Activated T-cell treated with anti-CD3 and anti-CD28 coated beads, Interleukin-2, amount 50 U/mL, for 72 hours (primary cell): ENCODE measurements around the gene TMEM121. TPM values are rescaled to one million over a fixed set of nuclear protein-coding genes. Genes with fewer than 3 reads are reported as not detected.

Experiments
- ATAC-seq, 2 donors: fragments of 150-1000 bp; cut with Tn5 transposase; replicated peaks in 1 of 2; 2 replicates each; pipeline ENCODE4 v1.10.0; 2021; ENCODE audit warnings: moderate library complexity in 2 of 2, mild to moderate bottlenecking in 1 of 2
- DNase-seq, 2 donors: peaks; one replicate each; pipeline ENCODE4 v3.0.0; 2021 to 2022; ENCODE audit warnings: mixed read lengths in 1 of 2
- H3K27ac Mint-ChIP-seq: one replicate; pipeline ENCODE4 v1.8.0; 2022; ENCODE audit warnings: mild to moderate bottlenecking, moderate library complexity, mixed read lengths
- H3K27me3 Mint-ChIP-seq: one replicate; pipeline ENCODE4 v1.8.0; 2022; ENCODE audit warnings: low read depth, mixed read lengths
- H3K36me3 Mint-ChIP-seq, 2 donors: one replicate each; pipeline ENCODE4 v1.8.0; 2022; ENCODE audit warnings: mixed read lengths in 2 of 2, mild to moderate bottlenecking in 1 of 2; ENCODE audit not compliant: insufficient read depth in 2 of 2
- H3K4me1 Mint-ChIP-seq: one replicate; pipeline ENCODE4 v1.8.0; 2022; ENCODE audit warnings: low read depth, mixed read lengths
- H3K4me3 Mint-ChIP-seq, 2 donors: one replicate each; pipeline ENCODE4 v1.8.0; 2022; ENCODE audit warnings: mild to moderate bottlenecking in 2 of 2, mixed read lengths in 2 of 2, moderate library complexity in 2 of 2
- H3K9me3 Mint-ChIP-seq, 2 donors: one replicate each; pipeline ENCODE4 v1.8.0; 2022; ENCODE audit warnings: mixed read lengths in 2 of 2
- total RNA-seq, 2 donors: library from RNA; stranded (reverse); gene quantifications; one replicate each; pipeline ENCODE4 v1.2.3, GENCODE V29; 2022

The TMEM121 gene
- total RNA-seq, 2 donors from 2014 or later = 6.3 to 7.9 TPM

DNA sequence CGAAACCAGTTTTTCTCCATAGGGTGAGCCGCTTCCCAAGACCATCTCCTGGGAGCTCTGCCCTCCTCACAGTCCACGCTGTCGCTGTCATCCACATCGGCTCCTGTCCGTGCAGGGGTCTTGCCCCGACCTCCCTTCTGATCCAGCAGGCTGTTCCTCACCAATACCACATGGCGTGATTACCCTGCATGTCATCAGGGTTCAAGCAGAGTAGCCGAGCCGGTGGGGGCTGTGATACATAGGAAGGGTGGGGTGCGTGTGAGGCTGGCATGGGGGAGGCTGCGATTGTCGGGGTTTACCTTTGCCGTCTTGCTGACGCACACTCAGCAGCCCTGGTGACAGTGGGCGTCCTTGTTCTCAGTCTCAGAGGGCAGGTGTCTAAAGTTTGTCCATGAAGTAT, 18.3 kb upstream of the TMEM121 start:
- ATAC-seq (no peak), DNase-seq (no peak)
- no peak overlapping the region for H3K27ac Mint-ChIP-seq
- no peak overlapping the region for H3K4me3 Mint-ChIP-seq
- no peaks in the 10 kb centered on the region for H3K9me3 Mint-ChIP-seq
- H3K36me3 Mint-ChIP-seq = no peaks in the 10 kb centered on the region
- H3K4me1 Mint-ChIP-seq = peaks cover 6% of the 10 kb centered on the region
- peaks cover 28% of the 10 kb centered on the region for H3K27me3 Mint-ChIP-seq

DNA sequence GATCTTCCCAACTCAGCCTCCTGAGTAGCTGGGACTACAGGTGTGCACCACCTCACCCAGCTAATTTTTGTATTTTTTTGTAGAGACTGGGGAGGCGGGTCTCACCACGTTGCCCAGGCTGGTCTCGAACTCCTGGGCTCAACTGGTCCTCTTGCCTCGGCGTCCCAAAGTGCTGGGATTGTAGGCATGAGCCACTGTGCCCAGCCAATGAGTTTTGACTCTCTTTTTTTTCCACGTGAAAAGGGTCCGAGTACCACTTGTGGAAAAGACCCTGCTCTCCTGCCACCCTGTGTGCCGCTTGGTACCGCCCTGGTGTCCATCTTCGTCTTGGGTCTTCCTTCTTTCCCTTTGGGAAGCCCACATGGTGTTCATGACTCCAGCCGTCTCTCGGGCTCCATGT, 17.8 kb upstream of the TMEM121 start:
- Mint-ChIP-seq H3K36me3 (no peaks in the 10 kb centered on the region), H3K9me3 (no peaks in the 10 kb centered on the region), H3K27ac (no peak overlapping the region), H3K4me1 (peaks cover 6% of the 10 kb centered on the region), H3K27me3 (peaks cover 28% of the 10 kb centered on the region), H3K4me3 (no peak overlapping the region)
- ATAC-seq (no peak), DNase-seq (no peak)

- H3K27ac Mint-ChIP-seq = no peak overlapping the region
- peaks cover 0 to 2% of the 10 kb centered on the region in 2 donors for H3K36me3 Mint-ChIP-seq
- peaks cover 49% of the 10 kb centered on the region for H3K27me3 Mint-ChIP-seq
- no peak overlapping the region for H3K4me3 Mint-ChIP-seq
- H3K9me3 Mint-ChIP-seq = no peaks in the 10 kb centered on the region
- ATAC-seq (no peak), DNase-seq (no peak)
- H3K4me1 Mint-ChIP-seq = no peaks in the 10 kb centered on the region
Measured at GRCh38 chr14:105517096-105517495, 9.3 kb upstream of the TMEM121 start.

DNA sequence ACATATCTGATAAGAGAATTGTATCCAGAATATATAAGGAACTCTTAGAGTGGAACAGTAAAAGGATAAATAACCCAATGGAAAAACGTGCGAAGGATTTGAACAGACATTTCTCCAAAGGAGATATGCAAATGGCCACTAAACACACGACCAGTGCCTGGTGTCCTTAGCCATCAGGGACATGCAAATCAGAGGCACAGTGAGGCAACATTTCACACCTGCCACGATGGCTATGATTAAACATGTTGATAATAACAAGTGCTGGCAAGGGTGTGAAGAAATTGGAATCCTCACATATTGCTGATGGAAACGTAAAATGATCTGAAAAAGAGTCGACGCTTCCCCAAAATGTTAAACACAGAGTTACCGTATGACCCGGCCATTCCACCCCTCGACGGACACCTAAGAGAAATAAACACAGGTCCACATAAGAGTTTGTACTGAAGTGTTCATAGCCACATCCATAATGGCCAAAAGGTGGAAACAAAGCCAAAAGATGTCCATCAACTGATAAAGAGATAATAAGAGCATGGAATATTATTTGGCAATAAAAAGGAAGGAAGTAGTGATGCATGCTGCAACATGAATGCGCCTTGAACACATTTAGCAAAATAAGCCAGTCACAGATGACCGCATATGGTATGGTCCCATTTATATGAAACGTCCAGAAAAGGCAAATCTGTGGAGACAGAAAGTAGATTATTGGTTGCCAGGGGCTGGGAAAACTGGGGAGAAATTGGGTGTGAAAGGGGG, 6.3 kb upstream of the TMEM121 start:
- H3K4me1 Mint-ChIP-seq = no peaks in the 10 kb centered on the region
- peaks cover 64% of the 10 kb centered on the region for H3K27me3 Mint-ChIP-seq
- H3K36me3 Mint-ChIP-seq = peaks cover 0 to 2% of the 10 kb centered on the region in 2 donors
- H3K27ac Mint-ChIP-seq = no peak overlapping the region
- H3K4me3 Mint-ChIP-seq = no peak overlapping the region
- no peak for ATAC-seq
- no peaks in the 10 kb centered on the region for H3K9me3 Mint-ChIP-seq
- DNase-seq = no peak

- DNase-seq (no peak), ATAC-seq (no peak)
- Mint-ChIP-seq H3K4me3 (peak overlapping the region; percentile 56 to 58), H3K27me3 (peaks cover 20% of the 10 kb centered on the region), H3K4me1 (peaks cover 7% of the 10 kb centered on the region), H3K36me3 (peaks cover 0 to 2% of the 10 kb centered on the region in 2 donors), H3K9me3 (no peaks in the 10 kb centered on the region), H3K27ac (no peak overlapping the region)
Measured at GRCh38 chr14:105525326-105525725, 1.1 kb upstream of the TMEM121 start.

DNA sequence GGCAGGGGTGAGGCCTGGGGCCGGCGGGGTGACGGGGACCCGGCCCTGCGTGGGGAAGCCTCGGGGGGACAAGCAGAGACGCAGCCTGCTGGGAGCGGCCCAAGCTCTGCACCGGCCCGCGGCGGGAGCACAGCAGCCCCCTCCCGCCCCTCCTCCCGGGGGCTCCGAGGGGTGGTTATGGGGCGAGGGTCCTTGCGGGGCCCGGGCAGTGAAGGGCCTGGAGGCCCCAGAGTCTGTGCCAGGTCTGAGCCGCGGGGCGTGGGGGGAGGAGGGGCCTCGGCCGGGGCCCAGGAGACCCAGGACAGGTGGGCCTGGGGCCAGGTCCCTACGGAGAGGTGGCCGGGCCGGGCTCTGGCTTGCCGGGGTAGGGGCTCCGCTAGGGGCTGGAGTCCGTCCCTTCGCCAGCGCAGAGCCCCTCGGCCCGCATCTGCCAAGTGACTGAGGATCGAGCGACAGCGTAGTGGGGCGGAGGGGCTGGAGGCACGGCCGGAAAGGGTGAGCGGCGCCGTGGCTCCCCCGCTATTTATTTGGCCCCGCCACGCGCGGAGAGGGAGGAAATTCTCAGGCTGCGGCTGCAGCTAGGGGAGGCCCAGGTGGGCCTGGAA, 495 bp downstream of the TMEM121 start:
- Mint-ChIP-seq H3K27me3 (peaks cover 17% of the 10 kb centered on the region), H3K4me1 (peaks cover 15% of the 10 kb centered on the region), H3K36me3 (no peaks in the 10 kb centered on the region), H3K9me3 (no peaks in the 10 kb centered on the region), H3K4me3 (peak overlapping the region; percentile 90 to 91), H3K27ac (peak overlapping the region; percentile 68)
- peak in 1 of 2 donors; percentile 27 for DNase-seq
- no peak for ATAC-seq

DNA sequence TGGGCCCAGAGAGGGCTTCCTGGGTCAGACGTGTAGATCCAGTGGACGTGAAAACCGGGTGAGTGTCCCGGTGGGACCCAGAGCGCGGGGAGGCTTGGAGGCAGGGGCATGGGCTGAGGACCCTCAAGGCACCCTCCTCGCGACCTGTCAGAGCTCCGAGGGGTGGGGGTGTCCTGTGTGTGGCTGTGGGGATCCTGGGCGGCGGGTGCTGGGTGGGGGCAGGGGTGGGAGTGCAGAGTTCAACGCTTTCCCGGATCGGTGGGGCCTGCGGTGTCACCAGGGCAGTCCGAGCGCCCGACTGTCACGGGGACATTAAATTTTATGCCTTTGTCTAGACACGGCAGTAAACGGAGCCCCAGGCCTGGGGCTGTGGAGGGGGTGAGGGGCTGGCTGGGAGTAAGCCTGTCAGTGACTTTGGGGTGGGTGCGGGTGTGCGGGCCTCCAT, 1.0 kb downstream of the TMEM121 start:
- Mint-ChIP-seq H3K27ac (peak overlapping the region; percentile 68), H3K27me3 (peaks cover 17% of the 10 kb centered on the region), H3K4me1 (peaks cover 15% of the 10 kb centered on the region), H3K36me3 (no peaks in the 10 kb centered on the region), H3K9me3 (no peaks in the 10 kb centered on the region), H3K4me3 (peak overlapping the region; percentile 90 to 91)
- ATAC-seq = no peak
- DNase-seq = no peak

GRCh38 chr14:105527826-105528585, 1.6 kb downstream of the TMEM121 start:
- ATAC-seq (peak; percentile 68), DNase-seq (peak; percentile 84 to 89)
- Mint-ChIP-seq H3K4me3 (peak overlapping the region; percentile 90 to 91), H3K36me3 (no peaks in the 10 kb centered on the region), H3K9me3 (no peaks in the 10 kb centered on the region), H3K27me3 (peaks cover 17% of the 10 kb centered on the region), H3K4me1 (peaks cover 15% of the 10 kb centered on the region), H3K27ac (no peak overlapping the region)

GRCh38 chr14:105528586-105529318, 2.4 kb downstream of the TMEM121 start:
- H3K27me3 Mint-ChIP-seq = peaks cover 10% of the 10 kb centered on the region
- H3K9me3 Mint-ChIP-seq = no peaks in the 10 kb centered on the region
- ATAC-seq (peak; percentile 43 to 56), DNase-seq (peak; percentile 46 to 65)
- H3K4me1 Mint-ChIP-seq = peaks cover 15% of the 10 kb centered on the region
- H3K27ac Mint-ChIP-seq = peak overlapping the region; percentile 63
- no peaks in the 10 kb centered on the region for H3K36me3 Mint-ChIP-seq
- peak overlapping the region; percentile 90 to 91 for H3K4me3 Mint-ChIP-seq

DNA sequence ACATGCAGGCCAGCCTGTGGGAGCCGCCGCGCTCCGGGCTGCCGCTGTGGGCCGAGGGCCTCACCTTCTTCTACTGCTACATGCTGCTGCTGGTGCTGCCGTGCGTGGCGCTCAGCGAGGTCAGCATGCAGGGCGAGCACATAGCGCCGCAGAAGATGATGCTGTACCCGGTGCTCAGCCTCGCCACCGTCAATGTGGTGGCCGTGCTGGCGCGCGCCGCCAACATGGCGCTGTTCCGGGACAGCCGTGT, 2.9 kb downstream of the TMEM121 start:
- H3K4me1 Mint-ChIP-seq = peaks cover 15% of the 10 kb centered on the region
- DNase-seq = no peak
- H3K27me3 Mint-ChIP-seq = peaks cover 6% of the 10 kb centered on the region
- H3K27ac Mint-ChIP-seq = peak overlapping the region; percentile 63
- H3K9me3 Mint-ChIP-seq = no peaks in the 10 kb centered on the region
- H3K4me3 Mint-ChIP-seq = peak overlapping the region; percentile 87 to 91
- H3K36me3 Mint-ChIP-seq = no peaks in the 10 kb centered on the region
- ATAC-seq = peak; percentile 37 to 39

GRCh38 chr14:105529569-105530284, 3.3 kb downstream of the TMEM121 start:
- peak; percentile 14 to 27 for ATAC-seq

GRCh38 chr14:105530285-105531087, 4.1 kb downstream of the TMEM121 start:
- Mint-ChIP-seq H3K4me3 (peak overlapping the region; percentile 87 to 91), H3K36me3 (no peaks in the 10 kb centered on the region), H3K27ac (no peak overlapping the region), H3K27me3 (no peaks in the 10 kb centered on the region), H3K9me3 (no peaks in the 10 kb centered on the region), H3K4me1 (peaks cover 15% of the 10 kb centered on the region)
- no peak for DNase-seq
- ATAC-seq = peak in 1 of 2 donors; percentile 7

More at GRCh38 chr14:105529569-105530284, 3.3 kb downstream of the TMEM121 start:
- DNase-seq = peak; percentile 49 to 60
- Mint-ChIP-seq H3K9me3 (no peaks in the 10 kb centered on the region), H3K27me3 (peaks cover 2% of the 10 kb centered on the region), H3K4me1 (peaks cover 15% of the 10 kb centered on the region), H3K27ac (no peak overlapping the region), H3K4me3 (peak overlapping the region; percentile 87 to 91), H3K36me3 (no peaks in the 10 kb centered on the region)
